Lower leg skin (tissue), 3 donors: ENCODE measurements around the gene MMD2.

Experiments used
- POLR2A ChIP-seq, 2 donors: fragments of 450-650 bp; IDR thresholded peaks; one replicate each; pipeline ENCODE4 v1.6.1; 2016 to 2017; ENCODE audit warnings: antibody characterized with exemption in 2 of 2, mild to moderate bottlenecking in 1 of 2, moderate library complexity in 1 of 2
- TF ChIP-seq, protein P1 (sequence below), 3 donors: fragments of 450-650 bp; IDR thresholded peaks; one replicate each; pipeline ENCODE4 v1.5.1; 2016; ENCODE audit warnings: antibody characterized with exemption in 3 of 3, mild to moderate bottlenecking in 3 of 3, moderate library complexity in 2 of 3

- TF ChIP-seq, protein P1, sequence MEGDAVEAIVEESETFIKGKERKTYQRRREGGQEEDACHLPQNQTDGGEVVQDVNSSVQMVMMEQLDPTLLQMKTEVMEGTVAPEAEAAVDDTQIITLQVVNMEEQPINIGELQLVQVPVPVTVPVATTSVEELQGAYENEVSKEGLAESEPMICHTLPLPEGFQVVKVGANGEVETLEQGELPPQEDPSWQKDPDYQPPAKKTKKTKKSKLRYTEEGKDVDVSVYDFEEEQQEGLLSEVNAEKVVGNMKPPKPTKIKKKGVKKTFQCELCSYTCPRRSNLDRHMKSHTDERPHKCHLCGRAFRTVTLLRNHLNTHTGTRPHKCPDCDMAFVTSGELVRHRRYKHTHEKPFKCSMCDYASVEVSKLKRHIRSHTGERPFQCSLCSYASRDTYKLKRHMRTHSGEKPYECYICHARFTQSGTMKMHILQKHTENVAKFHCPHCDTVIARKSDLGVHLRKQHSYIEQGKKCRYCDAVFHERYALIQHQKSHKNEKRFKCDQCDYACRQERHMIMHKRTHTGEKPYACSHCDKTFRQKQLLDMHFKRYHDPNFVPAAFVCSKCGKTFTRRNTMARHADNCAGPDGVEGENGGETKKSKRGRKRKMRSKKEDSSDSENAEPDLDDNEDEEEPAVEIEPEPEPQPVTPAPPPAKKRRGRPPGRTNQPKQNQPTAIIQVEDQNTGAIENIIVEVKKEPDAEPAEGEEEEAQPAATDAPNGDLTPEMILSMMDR (IDR thresholded peaks at IDR 0.05): no peak
- no peak for TF ChIP-seq POLR2A (IDR thresholded peaks at IDR 0.05)
Measured at GRCh38 chr7:4937411-4937810, 21.6 kb downstream of the MMD2 start.
